GM19351 (cell line): Measurements from ENCODE around the gene EIF1.
"Not testable (repeated sequence)": the region's sequence is repeated elsewhere in the genome, so short reads cannot be mapped to it uniquely, and the experiment has no call there.

Source experiments
- ATAC-seq: cut with Tn5 transposase; IDR thresholded peaks from one replicate; pipeline ENCODE4 v1.9.1; 2021; ENCODE audit warnings: mild to moderate bottlenecking, moderate library complexity; ENCODE audit not compliant: unreplicated experiment

The EIF1 gene

DNA sequence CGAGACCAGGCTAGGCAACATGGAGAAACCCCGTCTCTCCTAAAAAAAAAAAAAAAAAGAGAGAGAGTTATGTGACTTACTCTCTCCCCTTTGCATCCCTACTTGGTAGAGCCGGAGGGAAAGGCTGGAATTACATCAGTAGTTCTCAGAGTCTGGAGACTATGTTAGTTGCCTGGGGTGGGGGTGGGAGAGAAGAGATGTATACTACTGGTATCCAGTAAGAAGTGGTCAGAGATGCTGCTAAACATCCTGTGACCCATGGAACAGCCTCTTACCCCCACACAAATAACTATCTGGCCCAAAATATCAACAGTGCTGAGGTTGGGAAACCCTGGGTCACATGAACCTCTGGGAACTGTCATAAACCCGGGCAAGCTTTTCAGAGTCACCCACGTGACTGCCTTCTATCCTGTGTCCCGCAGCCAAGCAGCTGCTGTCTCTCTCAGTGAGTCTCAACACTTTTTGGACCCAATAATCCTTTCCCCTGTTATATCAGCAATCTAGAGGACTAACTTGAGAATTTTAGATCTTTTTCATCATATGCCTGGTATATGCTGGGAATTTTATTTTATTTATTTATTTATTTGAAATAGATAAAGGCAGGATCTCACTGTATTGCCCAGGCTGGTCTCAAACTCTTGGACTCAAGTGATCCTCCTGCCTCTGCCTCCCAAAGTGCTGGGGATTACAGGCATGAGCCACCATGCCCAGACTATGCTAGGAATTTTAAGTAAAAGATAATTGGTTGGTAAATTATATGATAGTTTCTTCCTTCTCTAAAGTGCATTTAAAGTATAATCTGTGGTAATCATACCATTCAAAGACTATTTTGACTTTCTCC is 8.7 kb downstream of the EIF1 start:
- ATAC-seq: no peak

DNA sequence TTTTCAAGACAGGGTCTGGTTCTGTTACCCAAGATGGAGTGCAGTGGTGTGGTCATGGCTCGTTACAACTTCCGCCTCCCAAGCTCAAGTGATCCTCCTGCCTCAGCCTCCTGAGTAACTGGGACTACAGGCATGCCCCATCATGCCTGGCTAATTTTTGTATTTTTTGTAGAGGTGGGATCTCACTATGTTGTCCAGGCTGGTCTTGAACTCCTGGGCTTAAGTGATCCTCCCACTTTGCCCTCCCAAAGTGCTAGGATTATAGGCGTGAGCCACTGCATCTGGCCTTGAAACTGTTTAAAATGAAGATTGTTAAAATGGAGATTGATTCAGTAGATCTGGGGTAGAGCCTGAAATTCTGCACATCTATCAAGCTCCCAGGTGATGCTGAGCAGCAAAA is 12.2 kb downstream of the EIF1 start:
- ATAC-seq: not testable (repeated sequence)

DNA sequence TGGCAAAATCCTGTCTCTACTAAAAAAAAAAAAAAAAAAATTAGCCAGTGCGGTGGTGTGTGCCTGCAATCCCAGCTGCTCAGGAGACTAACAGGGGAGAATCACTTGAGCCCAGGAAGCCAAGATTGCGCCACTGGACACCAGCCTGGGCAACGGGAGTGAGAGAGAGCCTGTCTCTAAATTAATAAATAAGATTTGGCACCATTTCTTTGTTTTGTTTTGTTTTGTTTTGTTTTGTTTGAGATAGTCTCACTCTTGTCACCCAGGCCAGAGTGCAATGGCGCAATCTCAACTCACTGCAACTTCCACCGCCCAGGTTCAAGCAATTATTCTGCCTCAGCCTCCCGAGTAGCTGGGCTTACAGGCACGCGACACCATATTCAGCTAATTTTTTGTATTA is 14.0 kb downstream of the EIF1 start:
- no peak for ATAC-seq

DNA sequence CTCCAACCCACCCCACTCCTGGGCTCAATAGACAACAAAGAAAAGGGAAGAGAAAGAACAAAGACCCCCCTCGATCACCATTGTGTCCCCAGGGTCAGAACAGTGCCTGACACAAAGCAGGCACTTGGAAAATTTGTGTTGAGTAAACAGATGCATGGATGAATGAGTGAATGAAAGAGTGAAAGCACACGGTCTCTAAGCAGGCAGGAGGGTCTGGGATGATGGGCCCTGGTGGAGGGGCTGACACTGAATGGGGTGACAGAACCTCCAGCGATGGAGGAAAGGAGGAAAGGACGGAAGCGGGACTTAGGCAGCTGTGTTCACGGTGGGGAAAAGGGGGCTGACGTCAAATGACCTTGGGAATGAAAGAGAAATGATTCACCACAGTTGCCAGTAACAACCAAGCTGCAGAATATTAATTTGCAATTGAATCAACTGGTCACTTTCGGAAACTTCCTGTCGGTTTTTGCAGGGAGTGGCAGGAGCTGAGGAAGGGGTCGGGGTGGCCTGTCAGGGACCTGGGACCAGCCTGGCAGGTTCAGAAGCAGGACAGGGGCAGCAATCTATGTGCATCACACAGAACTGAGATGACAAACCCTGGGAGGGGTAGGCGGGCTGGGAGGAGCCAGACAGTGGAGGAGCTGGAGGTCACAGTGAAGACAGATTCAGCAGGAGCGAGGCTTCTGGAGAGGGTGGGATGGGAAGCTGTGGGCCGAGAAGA is 16.7 kb downstream of the EIF1 start:
- ATAC-seq: no peak

DNA sequence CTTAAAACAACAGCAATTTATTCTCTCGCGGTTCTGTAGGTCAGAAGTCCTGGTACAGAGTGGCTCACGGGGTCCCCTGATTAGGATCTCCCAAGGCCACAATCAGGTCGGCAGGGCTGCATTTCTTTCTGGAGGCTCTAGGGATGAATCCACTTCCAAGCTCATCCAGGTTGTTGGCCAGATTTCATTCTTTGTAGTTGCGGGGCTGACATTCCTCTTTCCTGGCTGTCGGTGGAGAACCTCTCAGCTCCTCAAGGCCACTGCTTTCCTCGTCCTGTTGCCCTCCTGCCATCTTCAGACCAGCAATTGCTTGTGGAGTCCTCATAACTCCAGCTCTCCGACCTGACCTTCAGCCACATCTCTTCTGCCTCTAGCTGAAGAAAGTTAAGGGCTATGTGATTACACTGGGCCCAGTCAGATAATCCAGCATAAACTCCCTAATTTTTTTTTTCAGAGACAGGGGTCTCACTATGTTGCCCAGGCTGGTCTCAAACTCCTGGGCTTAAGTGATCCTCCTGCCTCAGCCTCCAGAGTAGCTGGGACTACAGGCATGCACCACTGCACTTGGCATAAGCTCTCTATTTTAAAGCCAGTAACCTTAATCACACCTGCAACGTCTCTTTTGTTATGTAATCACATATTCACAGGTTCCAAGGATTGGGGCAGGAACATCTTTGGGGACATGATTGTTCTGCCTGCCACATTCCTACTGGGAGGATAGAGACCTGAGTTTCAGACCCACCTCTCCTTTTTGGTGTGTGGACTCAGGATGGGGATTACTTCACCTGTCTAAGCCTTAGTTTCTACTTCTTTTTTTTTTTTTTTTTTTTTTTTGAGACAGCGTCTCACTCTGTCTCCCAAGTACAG is 19.4 kb downstream of the EIF1 start:
- no peak for ATAC-seq

DNA sequence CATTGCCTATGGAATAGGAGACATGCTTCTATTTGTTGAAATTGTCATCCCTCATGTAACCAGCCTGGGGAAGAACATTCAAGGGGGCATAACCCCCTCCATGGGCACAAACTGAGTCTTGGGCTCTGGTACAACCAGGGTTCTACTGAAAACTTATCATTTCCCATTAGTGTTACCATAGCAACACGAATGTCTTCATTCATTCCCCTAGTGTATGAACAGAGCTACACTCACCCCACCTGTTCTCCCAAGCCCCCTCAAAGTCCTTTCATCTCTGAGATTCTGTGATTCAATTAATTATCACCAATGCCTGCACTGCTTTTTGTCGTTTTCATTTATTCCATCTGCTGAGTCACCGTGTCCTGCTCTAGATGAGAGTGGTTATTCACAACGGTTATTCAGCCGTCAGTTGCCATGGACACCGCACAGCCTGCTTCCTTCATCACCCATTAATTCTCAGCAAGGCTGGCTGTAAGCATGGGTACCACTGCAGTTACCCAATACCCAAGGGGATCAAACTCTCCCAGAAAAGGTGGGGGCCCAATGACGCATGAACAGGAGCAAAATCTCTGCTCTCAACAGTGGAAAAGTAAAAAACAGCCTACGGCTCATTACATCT is 21.9 kb downstream of the EIF1 start:
- ATAC-seq: no peak

DNA sequence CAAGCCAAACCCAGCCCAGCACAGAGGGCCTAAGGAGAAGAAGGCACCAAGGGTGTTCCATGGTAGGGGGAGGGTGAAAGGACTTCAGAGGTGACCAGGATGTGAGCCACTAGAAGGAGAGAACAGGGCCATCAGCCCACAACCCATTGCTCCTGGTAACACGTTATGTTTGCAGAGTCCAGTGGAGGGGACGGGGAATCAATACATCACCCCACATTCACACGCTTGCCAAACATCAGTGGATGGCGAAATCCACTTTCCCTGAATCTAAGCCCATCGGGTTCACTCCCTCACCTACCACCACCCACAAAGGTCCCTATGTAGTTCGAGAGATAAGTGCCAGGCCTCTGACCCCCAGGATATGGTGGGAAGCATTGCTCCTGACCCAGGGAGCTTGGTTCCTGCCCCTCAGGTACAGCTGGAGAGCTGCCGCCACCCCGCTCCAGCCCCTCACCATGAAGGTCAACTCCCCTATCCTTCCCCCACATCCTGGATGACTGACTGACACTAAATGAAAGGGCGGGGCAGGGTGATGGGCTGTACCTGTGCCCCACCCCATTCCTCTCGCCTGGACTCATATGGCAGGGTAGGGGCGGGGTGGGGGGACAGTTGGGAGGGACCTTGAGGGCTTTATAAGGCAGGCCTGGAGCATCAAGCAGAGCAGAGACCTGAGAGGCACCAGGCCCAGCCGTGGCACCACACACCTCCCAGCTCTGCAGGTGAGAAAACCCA is 23.1 kb downstream of the EIF1 start, which contains the start of gene GAST:
Gene GAST (plus strand): TSS at position 663 of the 732 bp plus-strand sequence. CDS start 3,106 bp downstream, outside the sequence.
- ATAC-seq: no peak

DNA sequence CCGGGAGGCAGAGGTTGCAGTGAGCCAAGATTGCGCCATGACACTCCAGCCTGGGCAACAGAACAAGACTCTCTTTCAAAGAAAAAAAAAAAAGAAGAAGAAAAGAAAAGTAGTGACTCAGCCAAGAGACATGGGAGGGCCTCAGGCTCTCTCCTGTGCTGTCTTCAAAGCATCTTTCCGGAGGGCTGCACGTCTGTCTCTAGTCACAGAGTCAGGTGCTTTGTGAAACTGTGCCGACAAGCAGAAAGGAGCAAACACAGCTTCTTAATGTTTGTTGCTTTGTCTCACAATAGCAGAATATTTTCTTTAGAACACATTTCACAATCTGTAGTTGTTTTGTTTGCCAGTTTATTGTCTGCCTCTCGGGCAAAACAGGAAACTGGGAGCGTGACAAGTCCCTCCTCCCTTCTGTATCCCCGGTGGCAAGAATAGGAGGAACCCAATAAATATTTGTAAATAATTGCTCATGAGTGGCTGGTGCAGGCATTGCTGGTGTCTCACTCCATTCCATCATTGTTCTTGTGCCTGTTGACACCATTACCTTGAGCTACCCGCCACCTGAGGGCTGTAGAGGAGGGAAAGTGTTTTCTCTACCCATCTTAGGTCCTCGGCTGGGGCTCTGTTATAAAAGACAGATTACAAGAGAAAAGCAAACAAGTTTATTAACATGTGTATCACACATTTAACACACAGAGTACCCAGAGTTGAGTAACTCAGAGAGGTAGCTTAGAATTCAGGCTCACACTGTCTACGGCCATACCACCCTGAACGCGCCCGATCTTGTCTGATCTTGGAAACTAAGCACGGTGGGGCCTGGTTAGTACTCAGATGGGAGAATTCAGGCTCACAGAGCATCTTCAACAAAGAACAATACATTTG is 29.0 kb downstream of the EIF1 start:
- no peak for ATAC-seq

DNA sequence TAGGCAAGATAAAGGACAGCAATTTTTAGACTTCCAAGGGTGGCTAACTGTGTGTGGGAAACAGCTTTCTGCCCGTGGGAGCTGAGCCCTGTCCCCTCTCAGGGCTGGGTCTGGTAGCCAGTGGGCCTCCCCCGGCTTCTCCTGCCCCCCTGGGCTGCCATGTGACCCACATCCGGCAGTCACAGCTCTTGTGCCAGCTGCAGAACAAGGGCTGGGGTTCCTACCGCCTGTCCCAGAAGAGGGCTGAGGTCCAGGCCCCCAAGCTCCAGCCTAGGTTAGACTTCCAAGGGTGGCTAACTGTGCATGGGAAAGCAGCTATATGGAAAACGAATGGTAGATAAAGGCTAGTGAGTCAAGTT is 29.6 kb downstream of the EIF1 start:
- no peak for ATAC-seq

DNA sequence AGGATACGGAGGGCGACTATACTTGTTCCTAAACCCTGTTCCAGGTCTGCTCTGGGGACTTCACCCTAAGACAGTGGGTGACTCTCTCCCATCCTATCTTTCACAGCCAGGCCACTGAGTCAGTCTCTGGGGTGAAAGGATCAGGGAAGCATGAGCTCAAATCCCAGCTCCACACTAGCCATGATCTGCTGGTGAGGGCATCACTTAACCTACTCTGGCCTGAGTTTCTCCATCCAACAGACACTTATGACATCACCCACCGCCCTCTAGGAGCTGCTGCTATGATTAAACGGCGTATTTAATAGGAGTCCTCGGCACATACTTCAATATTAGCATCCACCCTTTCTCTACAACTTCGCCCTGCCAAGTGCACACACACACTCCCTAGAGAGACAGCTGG is 33.5 kb downstream of the EIF1 start:
- ATAC-seq: no peak

DNA sequence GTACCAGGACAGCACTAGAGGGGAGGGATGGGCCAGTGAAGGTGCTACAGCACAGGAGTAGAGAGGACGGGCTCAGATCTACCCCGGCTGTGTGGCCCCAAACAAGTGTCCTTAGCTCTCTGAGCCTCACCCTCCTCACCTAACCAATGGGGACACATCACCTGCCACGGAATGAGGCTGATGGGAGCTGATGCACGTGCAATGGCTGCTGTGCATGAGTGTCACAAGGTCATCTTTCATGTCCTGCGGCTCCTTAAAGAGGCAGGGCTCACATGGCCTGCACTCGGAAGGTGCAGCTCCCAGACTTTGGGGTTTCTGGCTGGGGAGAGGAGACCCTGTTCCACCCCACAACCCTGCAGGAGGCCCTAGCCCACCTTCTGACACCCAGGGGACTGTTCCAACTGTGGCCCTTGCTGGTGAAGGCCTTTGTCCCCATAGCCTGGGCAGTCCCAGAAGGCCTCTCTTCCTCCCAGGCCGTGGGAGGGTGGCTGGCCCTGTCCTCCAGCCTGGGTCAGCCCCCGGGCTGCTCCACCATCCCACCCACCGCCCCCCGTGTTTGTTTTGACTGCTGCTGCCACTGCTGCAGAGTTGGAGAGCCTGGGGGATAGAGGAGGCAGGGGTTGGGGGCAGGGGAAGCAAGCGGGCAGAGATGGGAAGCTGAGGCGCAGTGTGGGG is 35.3 kb downstream of the EIF1 start:
- no peak for ATAC-seq

DNA sequence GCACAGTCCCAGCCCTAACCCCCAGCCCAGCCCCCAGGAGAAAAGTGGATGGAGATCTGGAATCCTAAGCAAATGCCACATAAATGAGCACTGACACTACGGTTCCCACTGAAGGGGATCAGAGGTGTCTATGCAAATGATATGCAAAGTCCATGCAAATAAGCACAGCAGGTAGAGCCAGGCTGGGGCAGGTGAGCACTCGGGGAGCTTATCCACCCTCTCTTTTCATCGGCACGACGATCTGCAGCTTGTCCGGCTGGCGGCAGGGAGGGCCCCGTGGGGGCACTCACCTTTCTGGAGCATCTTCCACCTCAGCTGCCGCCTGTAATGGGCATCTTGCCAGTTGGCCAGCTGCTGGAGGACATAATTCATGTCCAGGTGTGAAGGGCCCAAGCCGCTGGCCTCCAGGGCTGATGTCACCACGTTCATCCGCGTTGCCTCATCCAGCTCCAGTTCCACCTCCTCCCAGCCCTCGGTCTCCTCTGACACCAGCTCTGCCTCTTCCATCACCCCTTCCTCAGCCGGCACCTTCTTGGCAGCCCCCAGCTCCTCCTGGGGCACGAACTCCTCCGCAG is 35.9 kb downstream of the EIF1 start:
- no peak for ATAC-seq

DNA sequence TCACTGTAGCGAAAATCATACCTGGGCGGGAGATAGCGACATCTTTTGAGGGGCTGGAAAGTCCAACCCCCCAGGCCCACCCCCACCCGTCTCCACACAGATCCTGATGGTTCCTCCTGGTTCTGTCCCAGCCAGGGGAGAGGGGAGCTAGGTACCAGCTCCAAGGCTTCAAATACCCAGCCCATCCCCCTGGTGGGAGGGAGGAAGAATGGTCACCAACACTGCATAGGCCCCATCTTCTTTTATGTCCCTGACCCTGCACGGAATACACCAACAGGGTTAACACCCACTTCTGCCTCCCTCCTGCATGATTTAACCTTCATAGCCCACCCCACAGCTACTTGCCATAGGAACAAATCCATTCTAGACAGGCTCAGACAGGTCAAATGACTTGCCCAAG is 36.4 kb downstream of the EIF1 start:
- ATAC-seq: no peak

DNA sequence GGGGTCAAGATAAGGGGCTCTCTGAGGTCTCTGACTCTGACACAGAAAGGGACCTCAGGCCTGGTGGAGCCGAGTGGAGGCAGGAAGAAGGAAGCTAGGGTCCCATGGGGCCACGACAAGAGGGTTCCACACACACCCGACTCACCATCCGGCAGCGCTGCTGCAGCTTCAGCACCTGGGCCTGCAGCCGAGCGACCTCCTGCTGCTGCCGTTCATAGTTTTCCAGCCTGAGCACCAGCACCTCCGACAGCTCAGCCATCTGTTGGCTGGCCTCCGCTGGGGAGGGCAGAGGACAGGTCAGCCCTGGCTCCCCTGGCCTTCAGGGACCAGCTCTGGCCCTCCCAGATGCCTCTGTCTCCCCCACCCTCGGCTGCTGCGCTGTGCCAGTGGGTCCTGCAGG is 39.4 kb downstream of the EIF1 start:
- ATAC-seq: no peak

DNA sequence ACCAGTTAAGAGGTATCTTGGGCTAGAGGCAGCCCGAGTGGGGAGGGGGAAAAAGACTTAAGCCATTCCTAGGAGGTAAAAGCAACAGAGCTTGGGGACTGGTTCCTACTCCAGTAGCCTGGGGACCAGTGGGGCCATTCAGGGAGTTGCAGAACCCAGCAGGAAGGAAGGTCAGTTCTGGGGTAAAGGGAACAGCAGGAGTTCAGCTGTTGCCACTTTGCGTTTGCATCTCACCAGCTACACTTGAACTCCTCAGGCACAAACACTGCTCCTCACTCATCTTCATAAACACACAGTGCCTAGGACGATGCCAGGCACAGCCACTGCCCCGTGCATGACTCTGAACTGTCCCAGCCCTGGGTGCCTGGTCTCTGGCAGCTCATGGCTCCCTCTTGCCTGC is 41.8 kb downstream of the EIF1 start:
- ATAC-seq: no peak

DNA sequence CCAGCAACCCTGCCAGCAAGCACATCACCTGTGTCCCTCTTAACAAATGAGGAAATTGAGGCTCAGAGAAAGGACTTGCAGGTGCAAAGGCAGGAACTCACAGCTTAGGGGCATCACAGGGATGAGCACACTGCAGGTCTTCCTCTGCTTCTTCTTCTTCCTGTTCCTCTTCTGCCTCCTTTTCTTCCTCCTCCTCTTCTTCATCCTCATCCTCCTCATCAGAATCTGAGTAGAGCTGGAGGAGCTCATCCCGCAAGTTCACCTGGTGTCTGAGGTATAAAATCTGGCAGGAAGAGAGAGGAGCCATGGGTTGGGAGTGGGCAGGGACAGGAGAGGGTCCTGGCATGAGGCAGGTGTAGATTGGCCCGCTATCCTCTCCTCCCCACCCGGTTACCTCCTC is 43.2 kb downstream of the EIF1 start:
- no peak for ATAC-seq

DNA sequence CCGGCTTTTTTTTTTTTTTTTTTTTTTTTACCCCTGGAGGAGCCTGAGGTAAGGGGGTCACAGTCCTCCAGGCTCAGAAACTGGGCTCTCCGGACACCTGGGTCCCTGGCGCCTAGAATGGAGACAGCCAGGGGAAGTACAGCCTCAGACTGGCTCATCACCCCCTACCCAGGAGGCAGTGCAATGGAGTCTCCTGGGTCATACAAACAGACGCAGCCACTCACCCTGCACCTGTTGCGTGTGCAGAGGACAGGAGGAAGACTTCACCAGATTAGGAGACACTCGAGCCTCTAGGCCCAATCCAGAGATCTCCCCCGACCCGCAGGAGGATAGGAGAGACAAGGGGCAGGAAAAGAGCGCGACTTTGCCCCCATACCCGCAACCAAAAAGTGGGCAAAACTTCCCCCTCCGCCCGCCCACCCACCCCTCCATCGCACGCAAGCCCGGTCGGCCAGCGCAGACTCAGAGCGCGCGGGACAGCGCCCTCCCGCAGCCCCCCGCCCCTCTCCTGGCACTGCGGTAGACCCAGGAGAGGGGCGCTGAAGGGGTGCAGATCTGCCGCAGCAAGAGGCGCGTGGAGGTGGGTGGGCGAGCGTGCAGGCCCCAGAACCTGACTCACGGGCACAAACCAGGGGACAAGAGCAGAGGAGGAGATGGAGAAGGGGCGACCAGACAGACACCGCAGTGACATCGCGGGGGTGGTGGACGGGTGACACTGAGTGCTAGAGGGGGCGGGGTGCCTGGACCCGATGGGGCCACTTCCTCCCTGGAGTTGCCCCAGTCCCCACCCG is 44.9 kb downstream of the EIF1 start:
- ATAC-seq: no peak
